ENCODE results near the gene TMED5.

The TMED5 gene

DNA sequence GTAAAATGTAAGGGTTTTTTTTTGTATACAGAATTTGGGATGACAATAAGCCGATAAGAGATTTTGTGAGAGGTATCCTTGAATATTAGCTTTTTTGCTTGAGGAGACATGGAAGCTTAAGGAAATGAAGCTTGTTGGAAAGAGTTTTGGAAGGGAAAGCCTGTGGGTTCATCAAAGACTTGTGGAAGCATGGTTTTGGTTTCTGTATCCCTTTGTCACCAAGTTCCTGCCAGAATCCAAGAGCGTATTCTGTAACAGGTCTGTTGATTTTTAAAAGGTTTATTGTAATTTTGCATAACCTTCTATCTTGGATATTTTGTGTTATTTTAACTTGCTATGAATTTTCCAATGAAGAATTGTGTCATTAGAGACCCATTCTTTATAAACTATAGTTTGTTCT lies 38.1 kb downstream of the TMED5 start:
- TF ChIP-seq, protein P1, sequence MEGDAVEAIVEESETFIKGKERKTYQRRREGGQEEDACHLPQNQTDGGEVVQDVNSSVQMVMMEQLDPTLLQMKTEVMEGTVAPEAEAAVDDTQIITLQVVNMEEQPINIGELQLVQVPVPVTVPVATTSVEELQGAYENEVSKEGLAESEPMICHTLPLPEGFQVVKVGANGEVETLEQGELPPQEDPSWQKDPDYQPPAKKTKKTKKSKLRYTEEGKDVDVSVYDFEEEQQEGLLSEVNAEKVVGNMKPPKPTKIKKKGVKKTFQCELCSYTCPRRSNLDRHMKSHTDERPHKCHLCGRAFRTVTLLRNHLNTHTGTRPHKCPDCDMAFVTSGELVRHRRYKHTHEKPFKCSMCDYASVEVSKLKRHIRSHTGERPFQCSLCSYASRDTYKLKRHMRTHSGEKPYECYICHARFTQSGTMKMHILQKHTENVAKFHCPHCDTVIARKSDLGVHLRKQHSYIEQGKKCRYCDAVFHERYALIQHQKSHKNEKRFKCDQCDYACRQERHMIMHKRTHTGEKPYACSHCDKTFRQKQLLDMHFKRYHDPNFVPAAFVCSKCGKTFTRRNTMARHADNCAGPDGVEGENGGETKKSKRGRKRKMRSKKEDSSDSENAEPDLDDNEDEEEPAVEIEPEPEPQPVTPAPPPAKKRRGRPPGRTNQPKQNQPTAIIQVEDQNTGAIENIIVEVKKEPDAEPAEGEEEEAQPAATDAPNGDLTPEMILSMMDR (IDR thresholded peaks at IDR 0.05; ENCODE audit: control insufficient read depth, extremely low read depth, insufficient read depth), result no peak
- no peak for DNase-seq (ENCODE audit: low read depth)
- no peak overlapping the region for H3K4me3 ChIP-seq (ENCODE audit: low read depth, low read length)

DNA sequence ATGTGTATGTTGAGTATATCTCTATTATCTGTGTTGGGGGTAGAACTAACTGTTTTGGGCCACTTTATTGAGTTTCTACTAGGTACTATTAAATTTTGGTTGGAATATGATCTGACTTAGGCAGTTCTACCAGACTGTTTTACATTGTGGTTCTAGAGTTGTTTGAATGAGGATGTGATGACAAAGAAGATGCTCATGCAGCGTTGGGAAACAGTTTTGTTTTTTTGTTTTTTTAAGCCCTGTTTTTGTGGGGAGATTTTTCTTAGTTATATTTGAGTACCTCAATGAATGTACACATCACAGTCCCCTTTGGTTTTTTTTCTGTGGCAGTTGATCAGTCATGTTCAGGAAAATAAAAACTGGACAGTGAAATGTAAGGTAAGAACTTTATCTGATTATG lies 40.1 kb downstream of the TMED5 start:
- DNase-seq (ENCODE audit: low read depth), result no peak
- TF ChIP-seq, protein P1 (IDR thresholded peaks at IDR 0.05; ENCODE audit: control insufficient read depth, extremely low read depth, insufficient read depth), result no peak

GRCh38 chr1:93137604-93138292 lies 42.5 kb downstream of the TMED5 start:
- TF ChIP-seq, protein P1 (IDR thresholded peaks at IDR 0.05; ENCODE audit: control insufficient read depth, extremely low read depth, insufficient read depth), result no peak
- no peak overlapping the region for H3K4me3 ChIP-seq (ENCODE audit: low read depth, low read length)
- DNase-seq (ENCODE audit: low read depth), result peak; percentile 61

More for the DNA sequence above, 40.1 kb downstream of the TMED5 start:
- H3K4me3 ChIP-seq (ENCODE audit: low read depth, low read length), result no peak overlapping the region

GRCh38 chr1:93136445-93136844 lies 43.8 kb downstream of the TMED5 start:
- TF ChIP-seq, protein P1 (IDR thresholded peaks at IDR 0.05; ENCODE audit: control insufficient read depth, extremely low read depth, insufficient read depth), result no peak
- no peak overlapping the region for H3K4me3 ChIP-seq (ENCODE audit: low read depth, low read length)
- no peak for DNase-seq (ENCODE audit: low read depth)

GRCh38 chr1:93132638-93133037 lies 47.6 kb downstream of the TMED5 start:
- no peak for DNase-seq (ENCODE audit: low read depth)
- TF ChIP-seq, protein P1 (IDR thresholded peaks at IDR 0.05; ENCODE audit: control insufficient read depth, extremely low read depth, insufficient read depth), result no peak
- no peak overlapping the region for H3K4me3 ChIP-seq (ENCODE audit: low read depth, low read length)

- TF ChIP-seq, protein P1 (IDR thresholded peaks at IDR 0.05; ENCODE audit: control insufficient read depth, extremely low read depth, insufficient read depth), result no peak
- peak; percentile 18 for DNase-seq (ENCODE audit: low read depth)
- H3K4me3 ChIP-seq (ENCODE audit: low read depth, low read length), result no peak overlapping the region
These were observed 50.6 kb downstream of the TMED5 start for GRCh38 chr1:93129507-93130099.

Data from LNCaP clone FGC (cell line).